HG03469 (cell line): ENCODE data around the gene TNFAIP8L1.

Source experiments
- ATAC-seq: cut with Tn5 transposase; IDR thresholded peaks from one replicate; pipeline ENCODE4 v1.9.1; 2021; ENCODE audit warnings: mild to moderate bottlenecking, moderate library complexity, moderate number of reproducible peaks; ENCODE audit not compliant: unreplicated experiment

TNFAIP8L1 gene

GRCh38 chr19:4609878-4610511, 29.3 kb upstream of the TNFAIP8L1 start:
- ATAC-seq = no peak

DNA sequence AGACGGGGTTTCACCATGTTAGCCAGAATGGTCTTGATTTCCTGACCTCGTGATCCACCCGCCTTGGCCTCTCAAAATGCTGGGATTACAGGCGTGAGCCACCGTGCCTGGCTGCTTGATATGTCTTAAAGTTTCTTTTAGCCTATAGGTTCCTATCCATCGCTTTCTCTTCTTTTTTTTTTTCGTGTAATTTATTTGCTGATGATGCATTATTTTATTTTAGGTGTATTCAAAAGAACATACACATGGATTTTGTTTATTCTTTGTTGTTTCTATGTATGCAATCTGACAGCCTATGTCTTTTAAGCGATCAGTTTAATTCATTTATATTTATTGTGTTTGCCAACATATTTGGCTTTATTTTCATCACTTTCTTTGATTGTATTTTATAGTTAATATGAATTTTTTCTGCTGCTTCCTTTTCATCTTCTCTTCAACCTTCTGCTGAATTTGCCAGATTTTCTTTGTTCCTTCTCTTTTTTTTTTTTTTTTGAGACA, 26.0 kb upstream of the TNFAIP8L1 start:
- no peak for ATAC-seq

GRCh38 chr19:4618019-4618418, 21.3 kb upstream of the TNFAIP8L1 start:
- no peak for ATAC-seq

DNA sequence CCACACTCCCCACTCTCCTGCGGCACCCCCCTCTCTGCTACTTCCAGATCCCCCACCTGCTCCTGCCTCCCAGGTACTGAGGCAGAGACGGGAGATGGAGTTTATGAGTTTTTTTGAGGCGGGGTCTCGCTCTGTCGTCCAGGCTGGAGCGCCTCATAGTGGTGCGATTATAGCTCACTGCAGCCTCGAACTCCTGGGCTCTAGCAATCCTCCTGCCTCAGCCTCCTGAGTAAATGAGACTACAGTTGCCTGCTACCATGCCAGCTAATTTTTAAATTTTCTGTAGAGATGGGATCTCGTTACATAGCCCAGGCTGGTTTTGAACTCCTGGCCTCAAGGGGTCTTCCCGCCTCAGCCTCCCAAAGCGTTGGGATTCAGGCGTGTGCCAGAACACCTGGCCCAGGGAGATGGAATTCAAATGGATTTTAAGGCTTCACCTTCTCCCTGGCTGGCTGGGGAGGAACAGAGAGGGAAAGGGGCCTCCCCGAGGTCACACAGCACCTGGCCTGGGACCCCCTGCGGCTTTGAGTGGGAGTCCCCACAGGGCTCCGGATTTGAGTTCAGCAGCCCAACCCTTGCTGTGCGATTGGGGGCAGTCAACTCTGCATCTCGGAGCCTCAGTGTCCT, 19.5 kb upstream of the TNFAIP8L1 start:
- no peak for ATAC-seq

GRCh38 chr19:4620675-4621074, 18.6 kb upstream of the TNFAIP8L1 start:
- ATAC-seq = no peak

DNA sequence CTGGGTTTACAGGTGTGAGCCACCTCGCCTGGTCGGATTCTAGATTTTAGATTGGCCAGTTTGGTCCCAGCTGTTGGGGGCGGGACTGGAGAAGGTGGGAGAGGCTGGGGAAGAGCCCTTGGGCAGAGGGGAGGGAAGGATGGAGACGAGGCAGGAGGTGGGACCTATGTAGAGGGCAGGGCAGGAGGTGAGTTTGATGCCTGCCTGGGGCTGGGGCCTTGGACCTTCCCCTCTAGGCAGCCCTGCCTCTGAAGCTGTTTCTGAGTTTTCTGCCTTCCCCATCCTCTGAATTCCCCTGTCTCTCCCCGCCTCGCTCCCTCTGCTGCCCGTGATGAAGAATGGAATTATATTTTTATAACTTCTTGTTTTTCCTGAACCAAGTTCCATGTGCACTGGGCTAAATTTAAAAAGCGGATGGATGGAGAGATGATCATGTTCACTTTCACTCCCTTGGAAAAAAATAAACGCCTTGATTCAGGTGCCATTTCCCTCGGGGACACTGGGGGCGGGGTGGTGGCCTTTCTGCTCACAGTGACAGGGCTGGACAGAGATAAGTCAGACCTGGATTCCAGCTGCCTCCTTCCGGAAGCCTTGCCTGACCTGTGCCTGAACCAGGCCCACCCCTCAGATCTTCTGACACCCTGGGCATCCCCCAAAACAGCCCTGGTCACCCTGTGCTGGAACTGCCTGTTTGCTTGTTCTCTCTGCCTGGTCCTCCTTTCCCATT, 16.5 kb upstream of the TNFAIP8L1 start:
- ATAC-seq = no peak

DNA sequence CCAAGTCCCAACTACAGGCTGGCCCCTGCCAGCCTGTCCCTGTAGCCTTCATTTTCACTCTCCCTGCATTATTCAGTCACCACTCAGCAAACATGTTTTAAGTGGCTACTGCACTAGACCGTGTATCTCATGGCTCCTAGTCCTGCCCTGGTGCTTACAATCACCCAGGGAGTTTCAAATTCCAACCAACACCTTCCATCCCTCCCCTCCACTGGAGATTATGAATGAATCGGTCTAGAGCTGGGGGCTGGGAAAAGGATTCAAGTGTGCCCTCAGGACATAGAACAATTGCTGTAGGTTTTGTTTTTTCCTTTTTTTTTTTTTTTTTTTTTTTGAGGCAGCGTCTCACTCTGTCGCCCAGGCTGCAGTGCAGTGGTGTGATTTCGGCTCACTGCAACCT, 15.0 kb upstream of the TNFAIP8L1 start:
- no peak for ATAC-seq

GRCh38 chr19:4624733-4625362, 14.5 kb upstream of the TNFAIP8L1 start:
- ATAC-seq = no peak

DNA sequence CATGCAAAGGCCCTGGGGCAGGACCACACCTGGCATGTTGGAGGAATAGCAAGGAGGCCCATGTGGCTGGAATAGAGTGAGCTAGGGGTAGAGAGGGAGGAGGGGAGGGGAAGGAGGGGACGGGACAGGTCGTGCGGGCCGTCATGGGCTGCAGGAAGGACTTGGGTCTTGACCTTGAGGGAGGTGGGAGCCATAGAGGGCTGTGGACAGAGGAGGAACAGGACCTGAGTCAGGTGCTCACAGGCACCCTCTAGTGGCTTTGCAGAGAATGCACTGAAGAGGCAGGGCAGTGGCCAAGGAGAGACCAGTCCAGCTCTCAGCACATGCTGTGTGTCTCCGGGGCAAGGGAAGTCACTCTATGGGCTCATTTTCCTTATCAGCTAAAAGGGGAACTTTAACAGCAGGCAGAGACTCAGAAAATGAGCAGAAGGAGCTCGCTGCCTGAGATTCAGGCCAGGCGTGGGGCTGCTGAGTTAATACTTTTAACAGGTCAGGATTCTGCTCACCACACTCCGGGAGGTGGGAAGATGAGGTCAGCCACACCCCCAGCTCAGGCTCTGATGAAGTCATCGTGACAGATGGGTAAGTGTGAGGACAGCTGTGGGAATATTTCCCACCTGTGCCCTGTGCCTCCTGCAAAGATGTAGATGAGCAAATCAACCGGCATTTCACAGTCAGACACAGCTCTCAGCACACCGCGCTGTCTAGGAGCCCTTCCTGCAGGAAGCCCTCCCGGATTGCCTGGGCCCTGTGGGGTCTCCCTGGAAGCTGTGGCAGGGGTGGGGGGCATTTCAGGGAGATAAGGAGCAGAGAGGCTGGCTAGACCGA, 6.0 kb upstream of the TNFAIP8L1 start:
- ATAC-seq = no peak

- ATAC-seq = no peak
These were observed 3.6 kb upstream of the TNFAIP8L1 start for GRCh38 chr19:4635754-4636116.

DNA sequence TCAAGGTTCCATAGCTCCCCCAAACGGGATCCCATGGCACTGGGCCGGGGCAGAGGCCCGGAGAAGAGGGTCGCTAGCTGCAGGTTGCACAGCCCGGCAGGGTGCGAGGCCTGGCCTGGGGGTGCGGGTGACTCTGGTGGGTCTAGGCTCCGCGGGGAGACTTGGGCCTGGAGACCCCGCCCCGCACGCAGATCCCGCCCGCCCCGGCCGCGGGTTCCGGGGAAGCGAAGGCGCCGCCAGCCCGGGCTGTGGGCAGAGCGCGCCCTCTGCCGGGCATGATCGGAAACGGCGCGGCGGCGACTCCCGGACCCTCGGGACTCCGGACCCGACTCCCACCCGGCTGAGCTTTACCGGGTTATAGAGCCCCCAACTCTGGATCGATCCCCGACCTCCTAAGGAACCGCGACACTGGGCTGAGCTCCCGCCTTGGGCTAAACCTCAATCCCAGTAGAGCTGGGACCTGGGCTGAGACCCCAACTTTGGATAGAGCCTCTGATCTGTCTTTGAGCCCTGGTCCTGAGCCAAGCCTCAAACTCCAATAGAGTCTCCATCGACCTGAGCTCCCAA, 3.1 kb upstream of the TNFAIP8L1 start:
- ATAC-seq = no peak

DNA sequence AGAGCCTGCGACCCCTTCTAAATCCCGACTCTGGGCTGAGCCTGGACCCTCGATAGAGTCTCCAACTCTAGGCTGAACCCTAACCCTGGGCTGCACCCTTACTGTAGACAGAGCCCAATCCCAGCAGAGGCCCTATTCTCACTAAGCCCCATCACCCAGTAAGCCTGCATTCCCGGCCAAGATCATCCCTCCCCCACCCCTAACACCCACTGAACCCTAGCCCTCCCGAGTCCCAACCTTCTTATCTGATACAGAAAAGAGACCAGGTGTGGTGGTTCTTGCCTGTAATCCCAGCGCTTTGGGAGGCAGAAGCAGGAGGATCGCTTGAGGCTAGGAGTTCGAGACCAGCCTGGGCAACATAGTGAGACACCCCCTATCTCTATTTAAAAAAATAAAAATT, 2.6 kb upstream of the TNFAIP8L1 start:
- ATAC-seq = no peak

DNA sequence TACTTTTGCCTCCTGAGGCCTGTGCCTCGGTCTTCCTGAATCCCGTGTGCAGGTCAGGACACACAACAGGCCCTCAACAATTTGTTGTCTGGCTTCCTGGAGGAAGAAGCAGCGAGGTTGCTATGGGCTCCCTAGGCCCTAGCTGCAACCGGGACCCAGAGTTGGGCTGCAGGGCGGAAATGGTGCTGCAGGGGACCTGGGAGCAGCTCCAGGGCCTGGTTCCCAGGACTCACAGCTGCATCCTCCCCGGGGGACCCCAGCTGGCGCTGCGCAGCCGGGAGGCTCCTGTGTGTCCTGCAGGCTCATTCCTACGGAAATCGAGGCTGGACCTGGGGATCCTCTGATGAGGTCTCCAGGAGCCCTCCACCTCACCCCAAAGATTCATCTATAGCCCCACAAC, 999 bp upstream of the TNFAIP8L1 start:
- ATAC-seq = no peak

- ATAC-seq = peak; percentile 7
These were observed 373 bp downstream of the TNFAIP8L1 start for GRCh38 chr19:4639531-4640246.

- ATAC-seq = no peak
These were observed 1.1 kb downstream of the TNFAIP8L1 start for GRCh38 chr19:4640247-4641000.

DNA sequence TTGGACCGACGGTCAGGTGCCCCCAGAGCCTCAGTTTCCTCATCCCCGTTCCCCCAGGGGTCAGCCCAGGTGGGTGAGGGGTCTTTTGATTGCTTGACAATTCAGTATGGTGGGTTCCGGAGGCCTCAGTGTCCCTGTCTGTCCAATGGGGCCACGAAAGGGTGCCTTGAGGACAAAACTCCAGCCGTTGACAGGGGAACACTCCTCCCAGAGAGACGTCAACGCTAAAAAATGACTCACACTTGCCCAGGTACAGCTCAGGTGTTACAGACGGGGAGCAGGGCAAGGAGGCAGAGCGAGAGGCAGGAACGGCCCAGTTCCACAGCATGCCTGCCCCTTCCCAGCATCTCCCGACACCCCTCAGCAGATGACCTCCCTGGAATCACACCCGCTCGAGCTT, 1.8 kb downstream of the TNFAIP8L1 start:
- ATAC-seq = no peak

DNA sequence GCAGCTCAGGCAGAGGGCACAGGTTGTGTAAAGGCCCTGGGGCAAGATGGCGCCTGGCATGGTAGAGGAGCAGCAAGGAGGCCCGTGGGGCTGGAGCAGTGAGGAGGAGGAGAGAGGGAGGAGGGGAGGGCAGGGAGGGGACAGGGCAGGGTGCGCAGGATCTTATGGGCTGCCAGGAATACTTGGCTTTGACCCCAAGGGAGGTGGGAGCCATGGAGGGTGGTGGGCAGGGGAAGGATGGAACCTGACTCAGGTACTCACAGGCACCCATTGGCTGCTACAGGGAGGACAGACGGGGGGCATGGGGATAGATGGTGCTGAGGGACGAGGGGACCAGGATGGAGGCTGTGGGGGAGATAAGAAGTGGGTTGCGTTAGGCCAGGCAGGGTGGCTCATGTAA, 3.3 kb downstream of the TNFAIP8L1 start:
- ATAC-seq = no peak

DNA sequence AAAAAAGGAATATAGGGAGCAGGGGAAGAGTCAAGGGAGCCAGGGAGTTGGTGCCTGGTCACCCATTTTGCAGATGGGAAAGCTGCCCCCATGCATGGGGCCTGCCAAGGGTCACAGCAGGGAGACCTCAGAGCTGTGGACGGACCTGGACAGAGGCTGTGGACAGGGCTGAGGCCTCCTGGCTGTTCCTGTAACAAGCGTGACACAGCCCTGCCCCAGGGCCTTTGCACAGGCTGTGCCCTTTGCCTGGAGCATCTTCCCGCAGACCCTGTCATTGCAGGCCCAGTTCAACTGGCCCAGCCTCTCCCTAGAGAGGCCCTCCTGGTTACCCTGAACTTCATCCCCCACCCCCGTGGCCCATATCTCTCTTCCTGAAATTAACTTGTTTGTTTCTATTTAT, 6.4 kb downstream of the TNFAIP8L1 start:
- ATAC-seq = no peak
